Measurements from ENCODE around the gene MYH10.
A peak's percentile ranks its signal among the peaks of the same experiment; 100 is the strongest.

- TF ChIP-seq REST (IDR thresholded peaks at IDR 0.05; ENCODE audit: borderline replicate concordance) (peak; percentile 60), CTCF (IDR thresholded peaks at IDR 0.05; ENCODE audit: poor library complexity, severe bottlenecking) (peak; percentile 71), MXI1 (conservative IDR thresholded peaks at IDR 0.05; ENCODE audit: poor library complexity, severe bottlenecking) (peak; percentile 89), EP300 (conservative IDR thresholded peaks at IDR 0.05; ENCODE audit: poor library complexity, severe bottlenecking) (peak; percentile 82), EZH2 (IDR thresholded peaks at IDR 0.05; ENCODE audit: borderline replicate concordance, insufficient read depth, low read length, poor library complexity, severe bottlenecking) (no peak), POLR2AphosphoS5 (IDR thresholded peaks at IDR 0.05) (peak; percentile 86), SMC3 (conservative IDR thresholded peaks at IDR 0.05; ENCODE audit: poor library complexity) (peak; percentile 56)
Measured at GRCh38 chr17:8630802-8631553, 453 bp upstream of the MYH10 start.

Data from neural cell (in vitro differentiated cells).